ENCODE data around the gene ING4. TPM values are rescaled to one million over a fixed set of nuclear protein-coding genes. Genes with fewer than 3 reads are reported as not detected.

Gene ING4
- polyA plus RNA-seq, 1 of the 3 experiments (the other 2 are of a cell fraction): 96.5 TPM

- H3K79me2 ChIP-seq (ENCODE audit: insufficient read depth): no peaks in the 10 kb centered on the region
- TF ChIP-seq FOXM1 (IDR thresholded peaks at IDR 0.05; ENCODE audit: low read depth) (no peak), NRF1 (IDR thresholded peaks at IDR 0.05; ENCODE audit: low read depth, low read length) (no peak), MXI1 (IDR thresholded peaks at IDR 0.05; ENCODE audit: low read depth, low read length) (no peak), RAD21 (IDR thresholded peaks at IDR 0.05; ENCODE audit: low read length) (no peak), CTCF (IDR thresholded peaks at IDR 0.05) (no peak), USF2 (IDR thresholded peaks at IDR 0.05; ENCODE audit: borderline replicate concordance, low read depth, low read length) (no peak), NFIC (IDR thresholded peaks at IDR 0.05; ENCODE audit: borderline replicate concordance) (no peak), GATA2 (CRISPR knock-in tag; IDR thresholded peaks at IDR 0.05) (no peak), SMC3 (IDR thresholded peaks at IDR 0.05; ENCODE audit: low read depth, low read length) (no peak), TCF12 (IDR thresholded peaks at IDR 0.05) (no peak), GABPA (IDR thresholded peaks at IDR 0.05; ENCODE audit: low read depth) (no peak), RCOR1 (IDR thresholded peaks at IDR 0.05; ENCODE audit: low read length) (no peak), MEF2A (IDR thresholded peaks at IDR 0.05; ENCODE audit: borderline replicate concordance, low read depth) (no peak), FOXJ3 (CRISPR knock-in tag; IDR thresholded peaks at IDR 0.05) (no peak), EP300 (IDR thresholded peaks at IDR 0.05; ENCODE audit: borderline replicate concordance in 1 of 2, low read depth in 1 of 2, low read length in 1 of 2) (no peak), TEAD4 (IDR thresholded peaks at IDR 0.05; ENCODE audit: borderline replicate concordance, insufficient read depth) (no peak), ELF1 (IDR thresholded peaks at IDR 0.05) (no peak), YY1 (IDR thresholded peaks at IDR 0.05; ENCODE audit: low read depth) (no peak)
- TF ChIP-seq, protein P1, sequence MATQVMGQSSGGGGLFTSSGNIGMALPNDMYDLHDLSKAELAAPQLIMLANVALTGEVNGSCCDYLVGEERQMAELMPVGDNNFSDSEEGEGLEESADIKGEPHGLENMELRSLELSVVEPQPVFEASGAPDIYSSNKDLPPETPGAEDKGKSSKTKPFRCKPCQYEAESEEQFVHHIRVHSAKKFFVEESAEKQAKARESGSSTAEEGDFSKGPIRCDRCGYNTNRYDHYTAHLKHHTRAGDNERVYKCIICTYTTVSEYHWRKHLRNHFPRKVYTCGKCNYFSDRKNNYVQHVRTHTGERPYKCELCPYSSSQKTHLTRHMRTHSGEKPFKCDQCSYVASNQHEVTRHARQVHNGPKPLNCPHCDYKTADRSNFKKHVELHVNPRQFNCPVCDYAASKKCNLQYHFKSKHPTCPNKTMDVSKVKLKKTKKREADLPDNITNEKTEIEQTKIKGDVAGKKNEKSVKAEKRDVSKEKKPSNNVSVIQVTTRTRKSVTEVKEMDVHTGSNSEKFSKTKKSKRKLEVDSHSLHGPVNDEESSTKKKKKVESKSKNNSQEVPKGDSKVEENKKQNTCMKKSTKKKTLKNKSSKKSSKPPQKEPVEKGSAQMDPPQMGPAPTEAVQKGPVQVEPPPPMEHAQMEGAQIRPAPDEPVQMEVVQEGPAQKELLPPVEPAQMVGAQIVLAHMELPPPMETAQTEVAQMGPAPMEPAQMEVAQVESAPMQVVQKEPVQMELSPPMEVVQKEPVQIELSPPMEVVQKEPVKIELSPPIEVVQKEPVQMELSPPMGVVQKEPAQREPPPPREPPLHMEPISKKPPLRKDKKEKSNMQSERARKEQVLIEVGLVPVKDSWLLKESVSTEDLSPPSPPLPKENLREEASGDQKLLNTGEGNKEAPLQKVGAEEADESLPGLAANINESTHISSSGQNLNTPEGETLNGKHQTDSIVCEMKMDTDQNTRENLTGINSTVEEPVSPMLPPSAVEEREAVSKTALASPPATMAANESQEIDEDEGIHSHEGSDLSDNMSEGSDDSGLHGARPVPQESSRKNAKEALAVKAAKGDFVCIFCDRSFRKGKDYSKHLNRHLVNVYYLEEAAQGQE (IDR thresholded peaks at IDR 0.05; ENCODE audit: low read depth, low read length): no peak
- H4K20me1 ChIP-seq (ENCODE audit: insufficient read depth): no peaks in the 10 kb centered on the region
- WGBS (ENCODE audit: low lambda C conversion rate): 94% methylated on average over 2 of the region's 4 CpGs
- H3F3A ChIP-seq (replicated peaks; ENCODE audit: insufficient read depth): no peaks in the 10 kb centered on the region
- H3K9ac ChIP-seq: no peak overlapping the region
- no peak overlapping the region for H3K4me2 ChIP-seq
- no peak overlapping the region for H3K4me3 ChIP-seq (ENCODE audit: low read depth in 2 of 2, low read length in 1 of 2)
- CTCF ChIA-PET: interaction anchor here (0.6 to 2.2 kb wide), 4 partner anchors 16 to 113 kb away, joined by 3 to 5 read pairs (median 3); partner anchors contain the start of gene MLF2
- no peaks in the 10 kb centered on the region for H3K9me3 ChIP-seq
- no peak overlapping the region for H2AFZ ChIP-seq (ENCODE audit: low read depth)
- no peaks in the 10 kb centered on the region for H3K36me3 ChIP-seq (replicated peaks in 1 of 2; ENCODE audit: control insufficient read depth in 1 of 2, insufficient read depth in 2 of 2, low read length in 1 of 2)
- H3K4me1 ChIP-seq (ENCODE audit: control insufficient read depth in 1 of 2, insufficient read depth in 2 of 2, low read depth in 1 of 2, low read length in 1 of 2): peaks cover 0 to 11% of the 10 kb centered on the region in 2 experiments; a peak in 1 of 4 replicates
- POLR2A ChIA-PET: interaction anchor here (0.6 kb wide), 1 partner anchor 1095 kb away, joined by 5 read pairs; no protein-coding TSS in a partner anchor
- no peaks in the 10 kb centered on the region for H3K9me2 ChIP-seq
- H3K27me3 ChIP-seq (ENCODE audit: insufficient read depth): no peaks in the 10 kb centered on the region
- H3K27ac ChIP-seq (ENCODE audit: low read depth in 2 of 2, low read length in 1 of 2): no peak overlapping the region
- DNase-seq: no peak
Measured at GRCh38 chr12:6640497-6640896, 22.4 kb downstream of the ING4 start.

Measured in SK-N-SH (cell line).